ENCODE measurements around the gene OMP. TPM values are rescaled to one million over a fixed set of nuclear protein-coding genes. Genes with fewer than 3 reads are reported as not detected.

OMP gene
- total and polyA plus RNA-seq, 2 of the 4 experiments (the other 2 are of a cell fraction): 0.27 TPM; not detected in 1

DNA sequence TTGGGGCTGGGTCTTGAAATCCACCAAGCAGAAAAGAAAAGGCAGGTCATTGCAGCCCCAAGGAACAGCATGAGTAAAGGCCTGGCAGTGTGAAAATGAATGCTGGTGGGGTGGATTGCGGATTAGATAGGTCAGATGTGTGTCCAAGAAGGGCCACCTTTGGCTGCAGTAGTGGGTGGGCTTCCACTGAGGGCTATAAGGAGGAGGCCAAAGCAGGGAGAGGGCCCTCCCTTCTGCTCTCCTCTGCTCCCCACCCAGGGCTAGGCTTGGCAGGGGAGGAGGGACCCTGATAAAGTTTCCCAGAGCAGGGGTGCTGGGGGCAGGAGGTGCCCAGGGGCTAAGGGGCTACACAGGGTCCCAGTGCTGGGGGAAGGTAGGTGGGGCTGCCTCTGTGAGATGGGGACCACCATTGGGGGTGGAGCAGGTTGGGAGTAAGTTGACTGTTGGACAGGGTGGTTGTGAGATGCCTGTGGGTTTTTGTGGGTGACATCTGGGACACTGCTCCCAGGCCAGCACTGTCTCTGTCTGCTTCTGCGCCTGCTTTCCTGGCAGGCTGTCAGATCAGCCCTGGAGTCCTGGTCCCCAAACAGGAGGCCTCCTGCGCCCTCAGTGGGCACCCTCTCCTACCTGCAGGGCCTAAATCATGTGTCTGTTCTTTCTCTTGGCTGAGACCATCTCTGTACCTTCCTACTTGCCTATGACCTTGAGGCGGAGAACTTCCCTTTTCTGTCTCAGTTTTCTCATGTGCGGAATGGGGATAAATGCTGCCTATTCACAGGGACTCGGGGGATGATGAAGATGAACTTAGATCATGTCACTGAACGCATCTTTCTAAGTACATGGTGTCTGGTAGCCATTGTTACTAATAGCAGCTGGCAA lies 33.9 kb upstream of the OMP start:
- H3K36me3 ChIP-seq (ENCODE audit: control insufficient read depth, insufficient read depth, low read length): no peaks in the 10 kb centered on the region
- H3K27me3 ChIP-seq (ENCODE audit: control insufficient read depth, insufficient read depth, low read length): no peaks in the 10 kb centered on the region
- H2BK15ac ChIP-seq (ENCODE audit: low read depth, low read length): no peak overlapping the region
- H3K4me1 ChIP-seq (ENCODE audit: control insufficient read depth, insufficient read depth, low read length): peaks cover 31% of the 10 kb centered on the region
- H2BK5ac ChIP-seq (ENCODE audit: low read depth, low read length, poor library complexity, severe bottlenecking): no peak overlapping the region
- H3K23ac ChIP-seq (ENCODE audit: low read depth, low read length): no peak overlapping the region
- peaks cover 11 to 41% of the 10 kb centered on the region in 2 experiments; a peak in 3 of 4 replicates for H3K79me1 ChIP-seq (ENCODE audit: low read depth in 1 of 2, low read length in 2 of 2)
- no peak overlapping the region for H3K4ac ChIP-seq (ENCODE audit: low read depth, low read length)
- intact Hi-C loops (cut with micrococcal nuclease): no loop called here
- DNase-seq: no peak
- 60% methylated on average over 1 of the region's 7 CpGs; no CpG with 5 or more reads in 1 of the 2 experiments for WGBS, 2 experiments (ENCODE audit: extremely low coverage in 2 of 2, insufficient read length in 1 of 2)
- ChIA-PET CTCF (no interaction called here), POLR2A (ENCODE audit: unreplicated experiment) (no interaction called here)
- no peak overlapping the region for H3K56ac ChIP-seq (ENCODE audit: extremely low read depth, insufficient read depth, low read length)
- no peak overlapping the region for H3K9ac ChIP-seq (ENCODE audit: low read depth, low read length)
- H3K4me2 ChIP-seq (ENCODE audit: low read depth, low read length): peak overlapping the region; percentile 6; the same call in 1 of the 2 replicates
- dilution Hi-C loops (cut with HindIII; ENCODE audit: low sequenced_read_pairs, unreplicated experiment): no loop called here
- peaks cover 15% of the 10 kb centered on the region for H3K9me1 ChIP-seq (ENCODE audit: insufficient read depth, low read length)
- no peak for ATAC-seq (ENCODE audit: low read depth)
- in situ Hi-C loops (cut with MboI; ENCODE audit: low sequenced_read_pairs): no loop called here
- no peak overlapping the region for H2AFZ ChIP-seq (replicated peaks; ENCODE audit: low read length, poor library complexity)
- H4K5ac ChIP-seq (ENCODE audit: low read depth, low read length): no peak overlapping the region
- no peak overlapping the region for H2BK20ac ChIP-seq (ENCODE audit: low read depth, low read length)
- H2BK120ac ChIP-seq (ENCODE audit: low read depth, low read length): no peak overlapping the region
- no peak overlapping the region for H3K27ac ChIP-seq (ENCODE audit: insufficient read depth, low read length)
- H2AK5ac ChIP-seq (ENCODE audit: low read depth, low read length): no peak overlapping the region
- no peak overlapping the region for H3K18ac ChIP-seq (ENCODE audit: low read depth, low read length)
- peaks cover 6% of the 10 kb centered on the region for H4K20me1 ChIP-seq (ENCODE audit: insufficient read depth, low read length)
- no TSS peak for BruUV-seq (replicated peaks)
- no peak overlapping the region for H4K91ac ChIP-seq (ENCODE audit: insufficient read depth, low read depth, low read length)
- no peak overlapping the region for H3K4me3 ChIP-seq (ENCODE audit: insufficient read depth, low read depth, low read length)
- H2AK9ac ChIP-seq (replicated peaks; ENCODE audit: low read depth, low read length, poor library complexity): no peak overlapping the region
- H4K8ac ChIP-seq (ENCODE audit: low read depth in 2 of 2, low read length in 2 of 2): no peak overlapping the region
- no peaks in the 10 kb centered on the region for H3K9me3 ChIP-seq (ENCODE audit: control insufficient read depth, insufficient read depth, low read length)
- H3K14ac ChIP-seq (replicated peaks; ENCODE audit: low read depth, low read length): no peak overlapping the region
- TF ChIP-seq POLR2A (IDR thresholded peaks at IDR 0.05; ENCODE audit: low read depth, low read length) (no peak), CEBPB (IDR thresholded peaks at IDR 0.05; ENCODE audit: low read depth, low read length) (no peak), RFX5 (IDR thresholded peaks at IDR 0.05; ENCODE audit: low read depth, low read length) (no peak), RCOR1 (IDR thresholded peaks at IDR 0.05; ENCODE audit: insufficient replicate concordance, low read length) (no peak), NFE2L2 (IDR thresholded peaks at IDR 0.05; ENCODE audit: low read depth, low read length) (no peak), MAFK (IDR thresholded peaks at IDR 0.05; ENCODE audit: low read depth, low read length) (no peak), MAZ (IDR thresholded peaks at IDR 0.05; ENCODE audit: borderline replicate concordance, low read depth, low read length) (no peak), MXI1 (IDR thresholded peaks at IDR 0.05; ENCODE audit: borderline replicate concordance, low read depth, low read length) (no peak), BHLHE40 (IDR thresholded peaks at IDR 0.05; ENCODE audit: low read depth, low read length) (no peak), RAD21 (IDR thresholded peaks at IDR 0.05; ENCODE audit: low read length) (no peak), CHD1 (IDR thresholded peaks at IDR 0.05; ENCODE audit: low read depth, low read length) (no peak), FOS (IDR thresholded peaks at IDR 0.05; ENCODE audit: low read depth, low read length) (no peak)
- TF ChIP-seq, protein P1, sequence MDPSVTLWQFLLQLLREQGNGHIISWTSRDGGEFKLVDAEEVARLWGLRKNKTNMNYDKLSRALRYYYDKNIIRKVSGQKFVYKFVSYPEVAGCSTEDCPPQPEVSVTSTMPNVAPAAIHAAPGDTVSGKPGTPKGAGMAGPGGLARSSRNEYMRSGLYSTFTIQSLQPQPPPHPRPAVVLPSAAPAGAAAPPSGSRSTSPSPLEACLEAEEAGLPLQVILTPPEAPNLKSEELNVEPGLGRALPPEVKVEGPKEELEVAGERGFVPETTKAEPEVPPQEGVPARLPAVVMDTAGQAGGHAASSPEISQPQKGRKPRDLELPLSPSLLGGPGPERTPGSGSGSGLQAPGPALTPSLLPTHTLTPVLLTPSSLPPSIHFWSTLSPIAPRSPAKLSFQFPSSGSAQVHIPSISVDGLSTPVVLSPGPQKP (IDR thresholded peaks at IDR 0.05; ENCODE audit: borderline replicate concordance, low read depth, low read length): no peak
- TF ChIP-seq, protein P2, sequence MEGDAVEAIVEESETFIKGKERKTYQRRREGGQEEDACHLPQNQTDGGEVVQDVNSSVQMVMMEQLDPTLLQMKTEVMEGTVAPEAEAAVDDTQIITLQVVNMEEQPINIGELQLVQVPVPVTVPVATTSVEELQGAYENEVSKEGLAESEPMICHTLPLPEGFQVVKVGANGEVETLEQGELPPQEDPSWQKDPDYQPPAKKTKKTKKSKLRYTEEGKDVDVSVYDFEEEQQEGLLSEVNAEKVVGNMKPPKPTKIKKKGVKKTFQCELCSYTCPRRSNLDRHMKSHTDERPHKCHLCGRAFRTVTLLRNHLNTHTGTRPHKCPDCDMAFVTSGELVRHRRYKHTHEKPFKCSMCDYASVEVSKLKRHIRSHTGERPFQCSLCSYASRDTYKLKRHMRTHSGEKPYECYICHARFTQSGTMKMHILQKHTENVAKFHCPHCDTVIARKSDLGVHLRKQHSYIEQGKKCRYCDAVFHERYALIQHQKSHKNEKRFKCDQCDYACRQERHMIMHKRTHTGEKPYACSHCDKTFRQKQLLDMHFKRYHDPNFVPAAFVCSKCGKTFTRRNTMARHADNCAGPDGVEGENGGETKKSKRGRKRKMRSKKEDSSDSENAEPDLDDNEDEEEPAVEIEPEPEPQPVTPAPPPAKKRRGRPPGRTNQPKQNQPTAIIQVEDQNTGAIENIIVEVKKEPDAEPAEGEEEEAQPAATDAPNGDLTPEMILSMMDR (conservative IDR thresholded peaks at IDR 0.05; ENCODE audit: low read depth, low read length): no peak
- TF ChIP-seq, protein P3, sequence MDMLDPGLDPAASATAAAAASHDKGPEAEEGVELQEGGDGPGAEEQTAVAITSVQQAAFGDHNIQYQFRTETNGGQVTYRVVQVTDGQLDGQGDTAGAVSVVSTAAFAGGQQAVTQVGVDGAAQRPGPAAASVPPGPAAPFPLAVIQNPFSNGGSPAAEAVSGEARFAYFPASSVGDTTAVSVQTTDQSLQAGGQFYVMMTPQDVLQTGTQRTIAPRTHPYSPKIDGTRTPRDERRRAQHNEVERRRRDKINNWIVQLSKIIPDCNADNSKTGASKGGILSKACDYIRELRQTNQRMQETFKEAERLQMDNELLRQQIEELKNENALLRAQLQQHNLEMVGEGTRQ (IDR thresholded peaks at IDR 0.05; ENCODE audit: low read depth, low read length): no peak

All from IMR-90 (cell line).